BJ (cell line): ENCODE results near the gene CCDC182. TPM values are rescaled to one million over a fixed set of nuclear protein-coding genes. Genes with fewer than 3 reads are reported as not detected.

Experiments
- CTCF ChIA-PET: fragments of 350-600 bp; formaldehyde crosslinking; extraction: SDS; loops from one replicate; lab custom pipeline; 2021; ENCODE audit warnings: antibody characterized with exemption, inconsistent platforms; lab: Yijun Ruan, JAX
- POLR2A ChIA-PET: fragments of 300-600 bp; sonication (Branson Sonifier 250); formaldehyde crosslinking; extraction: SDS; loops from one replicate; lab custom pipeline; 2021; ENCODE audit warnings: antibody characterized with exemption; lab: Charles Lee
- DNase-seq: peaks from one replicate; pipeline ENCODE4 v3.0.0-alpha.2; 2011; ENCODE audit warnings: low read depth
- H3K27me3 ChIP-seq: 2 replicates; pipeline ENCODE4 v1.6.0; 2011; ENCODE audit warnings: low read length; ENCODE audit not compliant: control insufficient read depth, insufficient read depth
- H3K36me3 ChIP-seq: 2 replicates; pipeline ENCODE4 v1.5.1; 2011; ENCODE audit warnings: low read length; ENCODE audit not compliant: control insufficient read depth, insufficient read depth
- H3K4me3 ChIP-seq: 2 replicates; pipeline ENCODE4 v1.5.1; 2011; ENCODE audit warnings: low read depth, mild to moderate bottlenecking, control low read depth, low read length
- CTCF ChIP-seq: IDR thresholded peaks from 2 replicates; pipeline ENCODE4 v1.5.1; 2011; ENCODE audit warnings: low read depth, mild to moderate bottlenecking, control low read depth, inconsistent platforms, low read length, moderate library complexity; ENCODE audit not compliant: insufficient read depth
- polyA plus RNA-seq: library from polyadenylated mRNA; depleted of rRNA; stranded (reverse); fragments of >200 nt; gene quantifications from 2 replicates; pipeline ENCODE4 v1.2.3, GENCODE V29; 2011

Gene CCDC182
- polyA plus RNA-seq, 1 experiment: not detected

GRCh38 chr17:57752031-57752905, 7.2 kb upstream of the CCDC182 start:
- CTCF ChIA-PET: interaction anchor here (0.6 to 1.5 kb wide), 3 partner anchors 23 to 509 kb away, joined by 3 to 4 read pairs (median 4); no protein-coding TSS in a partner anchor

DNA sequence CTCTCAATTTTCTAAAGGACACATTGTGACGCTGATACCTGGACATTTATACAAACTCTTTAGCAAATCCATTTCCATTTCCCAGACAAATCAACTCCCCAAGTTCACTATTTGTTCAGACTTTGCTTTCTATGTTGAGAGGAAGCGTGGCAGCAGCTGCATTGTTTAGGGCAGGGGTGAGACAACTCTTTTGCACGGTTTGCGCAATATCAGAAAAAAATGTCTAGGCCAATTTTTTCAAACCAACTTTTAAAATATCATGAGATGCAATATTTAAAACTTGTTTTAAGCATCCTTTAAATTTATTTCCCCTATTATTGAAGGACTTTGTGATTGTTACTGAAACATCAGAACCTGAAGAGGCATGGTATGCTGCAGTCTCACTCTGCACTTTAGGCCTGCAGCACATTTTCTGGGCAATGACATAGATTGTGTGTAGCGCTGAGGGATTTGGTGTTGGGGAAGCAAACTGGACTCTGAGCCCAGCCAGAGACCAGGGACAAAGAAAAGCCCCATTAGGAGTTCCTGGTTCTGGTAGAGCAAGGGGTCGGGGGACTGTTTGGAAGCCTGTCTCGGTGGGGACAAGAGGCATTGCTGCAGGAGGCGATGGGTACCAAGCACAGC, 6.4 kb upstream of the CCDC182 start:
- ChIA-PET CTCF (interaction anchor here (1.1 to 1.2 kb wide), 2 partner anchors 154 to 508 kb away, joined by 4 to 5 read pairs; no protein-coding TSS in a partner anchor), POLR2A (no interaction called here)
- no peak for TF ChIP-seq CTCF
- Histone ChIP-seq H3K4me3 (no peak overlapping the region), H3K36me3 (no peaks in the 10 kb centered on the region), H3K27me3 (peaks cover 6% of the 10 kb centered on the region)
- no peak for DNase-seq

More at GRCh38 chr17:57752031-57752905, 7.2 kb upstream of the CCDC182 start:
- TF ChIP-seq CTCF: no peak
- no peaks in the 10 kb centered on the region for H3K36me3 ChIP-seq
- no peak overlapping the region for H3K4me3 ChIP-seq
- POLR2A ChIA-PET: no interaction called here
- H3K27me3 ChIP-seq: peaks cover 4% of the 10 kb centered on the region
- no peak for DNase-seq

- CTCF ChIA-PET: interaction anchor here (1.1 to 2.6 kb wide), 3 partner anchors 153 to 508 kb away, joined by 4 to 16 read pairs (median 5); no protein-coding TSS in a partner anchor
- Histone ChIP-seq H3K27me3 (peaks cover 11% of the 10 kb centered on the region), H3K36me3 (no peaks in the 10 kb centered on the region), H3K4me3 (no peak overlapping the region)
- no peak for TF ChIP-seq CTCF
- no peak for DNase-seq
- POLR2A ChIA-PET: no interaction called here
Measured at GRCh38 chr17:57750895-57751294, 5.8 kb upstream of the CCDC182 start.

GRCh38 chr17:57750109-57750871, 5.2 kb upstream of the CCDC182 start:
- no peak for TF ChIP-seq CTCF
- POLR2A ChIA-PET: no interaction called here
- H3K27me3 ChIP-seq: peaks cover 11% of the 10 kb centered on the region
- no peak overlapping the region for H3K4me3 ChIP-seq
- DNase-seq: no peak
- CTCF ChIA-PET: interaction anchor here (1.2 to 2.6 kb wide), 5 partner anchors 8 to 507 kb away, joined by 4 to 16 read pairs (median 5); no protein-coding TSS in a partner anchor
- H3K36me3 ChIP-seq: no peaks in the 10 kb centered on the region
